Stomach (tissue), 9 donors: ENCODE measurements around the gene UBE2Z. TPM values are rescaled to one million over a fixed set of nuclear protein-coding genes. Genes with fewer than 3 reads are reported as not detected.
"Not testable (repeated sequence)": the region's sequence is repeated elsewhere in the genome, so short reads cannot be mapped to it uniquely, and the experiment has no call there.

Experiments
- DNase-seq, 2 donors: peaks; one replicate each; pipeline versions ENCODE4 v3.0.0 to v3.0.0-alpha.2; 2013 to 2019
- H3K27ac ChIP-seq, 5 donors: fragments of 200-600 bp in 4 of 5; sonication (generic) in 4 of 5; one replicate each; pipeline ENCODE4 v1.5.1; 2013 to 2019; ENCODE audit warnings: mild to moderate bottlenecking in 1 of 5, moderate library complexity in 1 of 5
- H3K27me3 ChIP-seq, 3 donors: fragments of 200-600 bp; sonication (generic); one replicate each; pipeline ENCODE4 v1.5.1; 2017 to 2019; ENCODE audit warnings: mixed run types in 1 of 3
- H3K36me3 ChIP-seq, 4 donors: fragments of 200-600 bp; sonication (generic); 1 replicate in 3 of 4; 2 replicates in 1 of 4; pipeline ENCODE4 v1.5.1; 2016 to 2019
- H3K4me1 ChIP-seq, 4 donors: fragments of 200-600 bp; sonication (generic); one replicate each; pipeline ENCODE4 v1.5.1; 2016 to 2019
- H3K4me3 ChIP-seq, 4 donors: fragments of 200-600 bp; sonication (generic) in 3 of 4; one replicate each; pipeline ENCODE4 v1.5.1; 2016 to 2019; ENCODE audit warnings: mild to moderate bottlenecking in 1 of 4
- H3K9me3 ChIP-seq, 4 donors: fragments of 200-600 bp; sonication (generic); one replicate each; pipeline ENCODE4 v1.5.1; 2016 to 2019
- CTCF ChIP-seq, 7 experiments: fragments of 450-650 bp in 4 of 7; fragments of 200-600 bp in 3 of 7; sonication (generic) in 3 of 7; IDR thresholded peaks; one replicate each; pipeline ENCODE4 v1.5.1; 2016 to 2019; ENCODE audit warnings: antibody characterized with exemption in 7 of 7, control low read depth in 2 of 7, mild to moderate bottlenecking in 1 of 7
- EP300 ChIP-seq: sonication (generic); formaldehyde crosslinking; IDR thresholded peaks from one replicate; pipeline ENCODE4 v1.6.1; 2017; ENCODE audit warnings: antibody characterized with exemption
- POLR2A ChIP-seq, 4 donors: fragments of 450-650 bp; IDR thresholded peaks; one replicate each; pipeline ENCODE4 v1.6.1; 2016; ENCODE audit warnings: antibody characterized with exemption in 4 of 4, control low read depth in 2 of 4, mild to moderate bottlenecking in 1 of 4, moderate library complexity in 1 of 4
- POLR2AphosphoS5 ChIP-seq, 3 donors: sonication (generic); formaldehyde crosslinking; IDR thresholded peaks; one replicate each; pipeline ENCODE4 v1.6.1; 2016; ENCODE audit warnings: antibody characterized with exemption in 3 of 3
- WGBS, 5 donors: extraction: QIAGEN DNeasy Blood & Tissue Kit in 3 of 5; methylation state at CpG; one replicate each; pipeline versions ENCODE4 v1.1.5 to v1.1.7; 2013 to 2018; 5-methylcytosine and 5-hydroxymethylcytosine counted together
- intact Hi-C: fragments of 100-400 bp; cut with DNase I; formaldehyde crosslinking; loops from one replicate; pipeline ENCODE4 v1.15.1; 2023; ENCODE audit warnings: low total_unique reads
- polyA plus RNA-seq, 3 donors: library from polyadenylated mRNA; stranded (reverse); fragments of 200-250 nt; gene quantifications; one replicate each; pipeline ENCODE4 v1.2.3, GENCODE V29; 2013
- total RNA-seq, 5 donors: library from RNA; depleted of rRNA; stranded (reverse); fragments of >200 nt; gene quantifications; one replicate each; pipeline versions ENCODE4 v1.1.0 to v1.2.3, GENCODE V29; 2014 to 2016
- donor health status: healthy with polysubstance abuse.
- donor health status: Bipolar disorder and iron deficiency.
- donor health status: healthy.

Gene UBE2Z
- total and polyA plus RNA-seq, 8 donors: 28.1 to 55.6 (median 37.5) TPM

DNA sequence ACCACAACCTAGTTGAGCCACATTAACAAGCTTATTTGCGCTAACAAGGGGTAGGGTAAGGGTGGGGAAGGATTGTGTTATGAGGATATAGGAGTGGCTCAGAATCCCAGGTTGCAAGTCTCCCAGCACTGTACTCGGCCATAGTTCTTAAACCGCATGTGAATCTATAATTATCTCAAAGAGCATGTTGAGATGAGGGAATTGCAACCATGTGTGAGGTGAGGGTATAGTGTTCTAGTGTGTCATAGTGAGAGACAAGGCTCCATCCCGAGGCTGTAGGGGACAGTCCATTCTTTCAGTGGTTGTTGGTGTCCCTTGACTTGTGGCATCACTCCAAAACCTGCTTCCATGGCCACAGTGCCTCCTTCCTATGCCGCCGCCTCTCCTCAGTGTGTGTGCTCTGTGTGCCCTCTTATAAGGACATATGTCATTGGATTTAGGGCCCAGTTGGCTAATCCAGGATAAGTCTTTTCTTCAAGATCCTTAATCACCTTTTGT lies 38.3 kb upstream of the UBE2Z start:
- no peaks in the 10 kb centered on the region for H3K9me3 ChIP-seq
- H3K4me3 ChIP-seq: no peak overlapping the region
- H3K4me1 ChIP-seq: peaks cover 20 to 49% (median 39%) of the 10 kb centered on the region in 4 donors
- no peak for TF ChIP-seq EP300
- TF ChIP-seq CTCF (IDR thresholded peaks at IDR 0.05): no peak
- no peak for TF ChIP-seq POLR2AphosphoS5 (IDR thresholded peaks at IDR 0.05)
- peak overlapping the region in 2 of 5 donors; percentile 4 to 14 for H3K27ac ChIP-seq
- peaks cover 0 to 17% (median 16%) of the 10 kb centered on the region in 4 donors for H3K36me3 ChIP-seq
- peak in 1 of 2 donors; percentile 32 for DNase-seq
- no peaks in the 10 kb centered on the region for H3K27me3 ChIP-seq
- 54 to 75% (median 67%) methylated on average over 6 of the region's 6 CpGs for whole genome bisulfite sequencing, 5 donors
- intact Hi-C loops: no loop called here

- H3K27ac ChIP-seq: peak overlapping the region in 4 of 5 donors; percentile 61 to 78 (median 68)
- no peak overlapping the region for H3K4me3 ChIP-seq
- H3K36me3 ChIP-seq: peaks cover 0 to 4% (median 4%) of the 10 kb centered on the region in 4 donors
- intact Hi-C loops: no loop called here
- WGBS, 5 donors: 62 to 70% (median 64%) methylated on average over 4 of the region's 4 CpGs
- no peak for DNase-seq
- H3K4me1 ChIP-seq: peaks cover 20 to 49% (median 39%) of the 10 kb centered on the region in 4 donors
- TF ChIP-seq POLR2A (IDR thresholded peaks at IDR 0.05) (no peak), CTCF (IDR thresholded peaks at IDR 0.05) (no peak), EP300 (no peak), POLR2AphosphoS5 (IDR thresholded peaks at IDR 0.05) (no peak)
- H3K9me3 ChIP-seq: no peaks in the 10 kb centered on the region
- no peaks in the 10 kb centered on the region for H3K27me3 ChIP-seq
Observed at GRCh38 chr17:48871035-48871550, 37.1 kb upstream of the UBE2Z start.

GRCh38 chr17:48871551-48872351 lies 36.5 kb upstream of the UBE2Z start:
- Histone ChIP-seq H3K27me3 (no peaks in the 10 kb centered on the region), H3K27ac (peak overlapping the region; percentile 61 to 78 (median 67)), H3K9me3 (no peaks in the 10 kb centered on the region), H3K4me3 (no peak overlapping the region), H3K4me1 (peaks cover 20 to 49% (median 39%) of the 10 kb centered on the region in 4 donors), H3K36me3 (no peaks in the 10 kb centered on the region)
- intact Hi-C loops: no loop called here
- peak; percentile 79 to 93 for DNase-seq
- 16 to 29% (median 20%) methylated on average over 11 of the region's 11 CpGs for WGBS, 5 donors
- TF ChIP-seq POLR2AphosphoS5 (IDR thresholded peaks at IDR 0.05): peak in 2 of 3 donors; percentile 20 to 51
- no peak for TF ChIP-seq EP300

GRCh38 chr17:48872409-48872808 lies 35.8 kb upstream of the UBE2Z start:
- H3K9me3 ChIP-seq, H3K4me3 ChIP-seq, DNase-seq, H3K27me3 ChIP-seq, H3K36me3 ChIP-seq, intact Hi-C loops: not testable (repeated sequence)
- peak overlapping the region; percentile 61 to 78 (median 67) for H3K27ac ChIP-seq
- 79 to 90% (median 81%) methylated on average over 3 of the region's 3 CpGs for WGBS, 5 donors
- peaks cover 20 to 49% (median 39%) of the 10 kb centered on the region in 4 donors for H3K4me1 ChIP-seq

DNA sequence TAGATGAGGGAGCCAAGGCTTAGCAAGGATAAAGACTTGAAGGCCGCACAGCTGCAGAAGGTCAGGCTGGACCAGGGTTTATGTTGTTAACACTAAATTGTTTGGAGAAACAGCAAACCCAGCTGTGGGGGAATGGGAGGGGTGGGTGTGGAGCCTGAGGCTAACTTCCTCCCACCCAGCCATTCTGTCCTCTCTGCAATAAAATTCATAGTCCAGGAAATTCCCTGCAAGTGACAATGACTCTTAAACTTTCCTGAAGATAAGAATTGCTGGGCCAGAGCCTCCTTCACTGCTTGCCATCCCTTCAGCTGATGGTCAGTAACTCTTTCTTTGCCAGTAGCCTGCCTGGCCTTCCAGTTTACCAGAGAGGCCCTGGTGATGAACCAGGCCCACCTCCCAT lies 35.0 kb upstream of the UBE2Z start:
- no peak overlapping the region for H3K4me3 ChIP-seq
- peaks cover 20 to 55% (median 39%) of the 10 kb centered on the region in 4 donors for H3K4me1 ChIP-seq
- H3K27me3 ChIP-seq: peaks cover 0 to 5% (median 0%) of the 10 kb centered on the region in 3 donors
- DNase-seq: peak in 1 of 2 donors; percentile 56
- no peaks in the 10 kb centered on the region for H3K36me3 ChIP-seq
- no peaks in the 10 kb centered on the region for H3K9me3 ChIP-seq
- intact Hi-C loops: no loop called here
- WGBS, 5 donors: 42 to 71% (median 64%) methylated on average over 1 of the region's 1 CpG
- H3K27ac ChIP-seq: peak overlapping the region in 4 of 5 donors; percentile 29 to 78 (median 68)
- TF ChIP-seq CTCF (IDR thresholded peaks at IDR 0.05) (no peak), POLR2AphosphoS5 (IDR thresholded peaks at IDR 0.05) (no peak), EP300 (no peak), POLR2A (IDR thresholded peaks at IDR 0.05) (no peak)
